GM12878 (cell line): ENCODE data around the gene PRKCZ.

Experiments
- ASH2L ChIP-seq: fragments of 300-600, 200-600 bp; sonication (generic); IDR thresholded peaks from 2 replicates; pipeline ENCODE4 v1.6.1; 2017; ENCODE audit warnings: low read depth, mild to moderate bottlenecking, borderline replicate concordance
- CHD4 ChIP-seq: fragments of 200-600 bp; sonication (generic); IDR thresholded peaks from 2 replicates; pipeline ENCODE4 v1.6.1; 2016; ENCODE audit warnings: mild to moderate bottlenecking
- ESRRA ChIP-seq: IDR thresholded peaks from 2 replicates; pipeline ENCODE4 v1.6.1; 2012; ENCODE audit warnings: mild to moderate bottlenecking, low read length, improper control_type of control experiment
- JUND ChIP-seq: IDR thresholded peaks from 2 replicates; pipeline ENCODE4 v1.6.1; 2012; ENCODE audit warnings: low read depth, mild to moderate bottlenecking, low read length, improper control_type of control experiment, moderate library complexity
- POLR2AphosphoS5 ChIP-seq: IDR thresholded peaks from 2 replicates; pipeline ENCODE4 v1.6.1; 2011; ENCODE audit warnings: mild to moderate bottlenecking, low read length, inconsistent platforms
- ZBTB40 ChIP-seq: fragments of 450-650 bp; IDR thresholded peaks from 2 replicates; pipeline ENCODE4 v1.6.1; 2016; ENCODE audit warnings: mild to moderate bottlenecking, moderate library complexity, borderline replicate concordance
- ZNF24 ChIP-seq: fragments of 450-650 bp; IDR thresholded peaks from 2 replicates; pipeline ENCODE4 v1.6.1; 2017; ENCODE audit warnings: antibody characterized with exemption, mild to moderate bottlenecking
- TF ChIP-seq, protein P1 (sequence below), 3 experiments: IDR thresholded peaks in 2 of 3; conservative IDR thresholded peaks in 1 of 3; 2 replicates each; pipeline ENCODE4 v1.5.1; 2011; ENCODE audit warnings: low read depth in 3 of 3, low read length in 3 of 3, mild to moderate bottlenecking in 3 of 3, control low read depth in 2 of 3, moderate library complexity in 2 of 3, inconsistent platforms in 1 of 3, mixed read lengths in 1 of 3; ENCODE audit not compliant: control insufficient read depth in 2 of 3, insufficient read depth in 1 of 3; ENCODE audit errors: extremely low read depth in 1 of 3
- TF ChIP-seq, protein P2 (sequence below): IDR thresholded peaks from 2 replicates; pipeline ENCODE4 v1.6.1; 2011; ENCODE audit warnings: low read depth, low read length, improper control_type of control experiment, borderline replicate concordance
- TF ChIP-seq, protein P3 (sequence below): fragments of 450-650 bp; IDR thresholded peaks from 2 replicates; pipeline ENCODE4 v1.6.1; 2016; ENCODE audit warnings: mild to moderate bottlenecking

GRCh38 chr1:2224170-2224584, 174.0 kb downstream of the PRKCZ start:
- TF ChIP-seq ESRRA (no peak), JUND (no peak), ZNF24 (no peak), POLR2AphosphoS5 (no peak), CHD4 (no peak), ASH2L (no peak), ZBTB40 (no peak)
- TF ChIP-seq, protein P1, sequence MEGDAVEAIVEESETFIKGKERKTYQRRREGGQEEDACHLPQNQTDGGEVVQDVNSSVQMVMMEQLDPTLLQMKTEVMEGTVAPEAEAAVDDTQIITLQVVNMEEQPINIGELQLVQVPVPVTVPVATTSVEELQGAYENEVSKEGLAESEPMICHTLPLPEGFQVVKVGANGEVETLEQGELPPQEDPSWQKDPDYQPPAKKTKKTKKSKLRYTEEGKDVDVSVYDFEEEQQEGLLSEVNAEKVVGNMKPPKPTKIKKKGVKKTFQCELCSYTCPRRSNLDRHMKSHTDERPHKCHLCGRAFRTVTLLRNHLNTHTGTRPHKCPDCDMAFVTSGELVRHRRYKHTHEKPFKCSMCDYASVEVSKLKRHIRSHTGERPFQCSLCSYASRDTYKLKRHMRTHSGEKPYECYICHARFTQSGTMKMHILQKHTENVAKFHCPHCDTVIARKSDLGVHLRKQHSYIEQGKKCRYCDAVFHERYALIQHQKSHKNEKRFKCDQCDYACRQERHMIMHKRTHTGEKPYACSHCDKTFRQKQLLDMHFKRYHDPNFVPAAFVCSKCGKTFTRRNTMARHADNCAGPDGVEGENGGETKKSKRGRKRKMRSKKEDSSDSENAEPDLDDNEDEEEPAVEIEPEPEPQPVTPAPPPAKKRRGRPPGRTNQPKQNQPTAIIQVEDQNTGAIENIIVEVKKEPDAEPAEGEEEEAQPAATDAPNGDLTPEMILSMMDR (IDR thresholded peaks at IDR 0.05 in 2 of 3, conservative IDR thresholded peaks at IDR 0.05 in 1 of 3; ENCODE audit: control insufficient read depth in 2 of 3, extremely low read depth in 1 of 3, insufficient read depth in 1 of 3, low read depth in 3 of 3, low read length in 3 of 3): no peak
- TF ChIP-seq, protein P2, sequence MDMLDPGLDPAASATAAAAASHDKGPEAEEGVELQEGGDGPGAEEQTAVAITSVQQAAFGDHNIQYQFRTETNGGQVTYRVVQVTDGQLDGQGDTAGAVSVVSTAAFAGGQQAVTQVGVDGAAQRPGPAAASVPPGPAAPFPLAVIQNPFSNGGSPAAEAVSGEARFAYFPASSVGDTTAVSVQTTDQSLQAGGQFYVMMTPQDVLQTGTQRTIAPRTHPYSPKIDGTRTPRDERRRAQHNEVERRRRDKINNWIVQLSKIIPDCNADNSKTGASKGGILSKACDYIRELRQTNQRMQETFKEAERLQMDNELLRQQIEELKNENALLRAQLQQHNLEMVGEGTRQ: no peak
- TF ChIP-seq, protein P3, sequence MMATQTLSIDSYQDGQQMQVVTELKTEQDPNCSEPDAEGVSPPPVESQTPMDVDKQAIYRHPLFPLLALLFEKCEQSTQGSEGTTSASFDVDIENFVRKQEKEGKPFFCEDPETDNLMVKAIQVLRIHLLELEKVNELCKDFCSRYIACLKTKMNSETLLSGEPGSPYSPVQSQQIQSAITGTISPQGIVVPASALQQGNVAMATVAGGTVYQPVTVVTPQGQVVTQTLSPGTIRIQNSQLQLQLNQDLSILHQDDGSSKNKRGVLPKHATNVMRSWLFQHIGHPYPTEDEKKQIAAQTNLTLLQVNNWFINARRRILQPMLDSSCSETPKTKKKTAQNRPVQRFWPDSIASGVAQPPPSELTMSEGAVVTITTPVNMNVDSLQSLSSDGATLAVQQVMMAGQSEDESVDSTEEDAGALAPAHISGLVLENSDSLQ: no peak
